Activated CD4-positive, alpha-beta T cell treated with anti-CD3 and anti-CD28 coated beads, Interleukin-2, amount 50 U/mL, for 16 hours (primary cell): ENCODE results near the gene ECT2.
"Not testable (repeated sequence)": the region's sequence is repeated elsewhere in the genome, so short reads cannot be mapped to it uniquely, and the experiment has no call there.

Experiments
- DNase-seq: peaks from one replicate; pipeline ENCODE4 v3.0.0-alpha.2; 2020

The ECT2 gene

GRCh38 chr3:172813462-172813861, 62.9 kb downstream of the ECT2 start:
- DNase-seq = no peak

GRCh38 chr3:172814738-172815137, 64.2 kb downstream of the ECT2 start:
- DNase-seq = no peak

GRCh38 chr3:172815857-172816256, 65.3 kb downstream of the ECT2 start:
- no peak for DNase-seq

DNA sequence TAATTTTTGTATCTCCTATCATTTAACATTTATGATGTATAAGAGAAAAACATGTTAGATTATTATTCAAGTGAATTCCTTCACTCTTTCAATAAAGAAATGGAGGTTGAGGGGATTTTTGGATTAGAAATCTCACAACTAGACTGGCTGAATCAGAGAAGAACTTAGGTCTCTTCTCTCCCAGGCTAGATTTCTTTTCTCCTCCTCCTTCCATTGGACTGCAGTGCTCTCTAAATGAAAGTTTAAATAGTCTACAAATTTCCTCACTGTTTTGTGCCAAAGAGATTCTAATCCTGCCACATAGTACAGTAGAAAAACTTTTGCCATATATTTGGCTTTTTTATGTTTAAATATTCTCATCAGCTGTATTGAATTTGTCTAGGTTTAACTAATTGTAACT, 65.8 kb downstream of the ECT2 start:
- DNase-seq = no peak

DNA sequence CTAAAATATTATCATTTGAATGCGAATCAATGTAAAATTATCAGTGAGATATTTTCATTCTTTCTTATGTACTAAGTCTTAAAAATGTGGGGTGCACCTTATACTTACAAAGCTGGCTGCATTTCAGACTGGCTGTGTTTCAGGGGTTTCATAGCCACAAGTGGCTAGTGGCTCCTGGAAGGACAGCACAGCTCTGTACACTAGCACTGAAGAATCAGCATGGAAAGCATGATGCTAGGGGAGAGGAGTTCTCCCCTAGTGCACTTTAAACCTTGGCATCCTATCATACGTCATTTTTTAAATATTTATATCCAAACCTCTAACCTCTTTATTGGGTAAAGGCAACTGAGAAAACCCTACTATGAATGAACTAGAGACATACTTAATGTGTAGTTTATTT, 66.4 kb downstream of the ECT2 start:
- DNase-seq = no peak

DNA sequence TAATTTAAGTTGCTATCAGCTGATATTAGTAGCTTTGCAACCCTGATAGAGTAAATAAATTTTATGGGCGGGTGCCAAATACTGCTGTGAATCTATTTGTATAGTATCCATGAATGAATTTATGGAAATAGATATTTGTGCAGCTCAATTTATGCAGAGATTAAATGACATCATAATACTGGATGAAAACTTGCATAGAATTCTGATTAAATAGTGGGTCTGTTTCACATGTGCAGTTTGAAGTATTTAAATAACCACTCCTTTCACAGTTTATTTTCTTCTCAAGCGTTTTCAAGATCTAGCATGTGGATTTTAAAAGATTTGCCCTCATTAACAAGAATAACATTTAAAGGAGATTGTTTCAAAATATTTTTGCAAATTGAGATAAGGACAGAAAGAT, 70.0 kb downstream of the ECT2 start:
- DNase-seq = no peak

- no peak for DNase-seq
Observed at GRCh38 chr3:172824229-172824628, 73.7 kb downstream of the ECT2 start.

DNA sequence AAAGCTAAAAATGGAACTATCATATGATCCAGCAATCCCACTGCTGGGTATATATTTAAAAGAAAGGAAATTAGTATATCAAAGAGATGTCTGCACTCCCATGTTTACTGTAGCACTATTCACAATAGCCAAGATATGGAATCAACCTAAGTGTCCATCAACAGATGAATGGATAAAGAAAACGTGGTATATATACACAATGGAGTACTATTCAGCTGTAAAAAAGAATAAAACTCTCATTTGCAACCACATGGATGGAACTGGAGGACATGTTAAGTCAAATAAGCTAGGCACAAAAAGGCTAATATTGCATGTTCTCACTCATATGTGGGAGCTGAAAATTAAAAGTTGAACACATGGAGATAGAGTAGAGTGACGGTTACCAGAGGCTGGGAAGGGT, 76.7 kb downstream of the ECT2 start:
- DNase-seq = not testable (repeated sequence)

GRCh38 chr3:172832983-172833382, 82.5 kb downstream of the ECT2 start:
- no peak for DNase-seq

DNA sequence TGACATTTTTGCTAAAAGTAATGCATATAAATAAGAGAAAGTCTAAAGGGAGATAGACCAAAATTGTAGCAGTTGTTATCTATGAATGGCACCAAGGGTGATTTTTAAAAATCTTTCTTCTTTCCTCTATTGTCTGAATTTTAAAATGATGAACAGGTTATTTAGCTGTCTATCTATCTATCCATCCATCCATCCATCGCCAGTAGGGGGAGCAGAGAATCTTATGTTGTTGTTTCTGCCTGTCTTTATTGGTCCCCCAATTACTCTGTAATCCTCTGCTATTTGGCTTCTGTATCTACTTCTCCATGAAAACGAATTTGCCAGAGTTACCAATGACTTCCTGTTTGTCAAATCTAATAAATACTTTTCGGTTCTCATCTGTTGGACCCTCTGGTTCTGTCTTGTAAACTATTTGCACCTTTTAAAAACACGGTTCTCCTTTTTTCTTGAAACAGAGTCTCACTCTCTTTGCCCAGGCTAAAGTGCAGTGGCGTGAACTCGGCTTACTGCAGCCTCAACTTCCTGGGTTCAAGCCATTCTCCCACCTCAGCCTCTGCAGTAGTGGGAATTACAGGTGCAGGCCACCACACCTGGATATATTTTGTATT, 86.0 kb downstream of the ECT2 start:
- DNase-seq = peak; percentile 25

DNA sequence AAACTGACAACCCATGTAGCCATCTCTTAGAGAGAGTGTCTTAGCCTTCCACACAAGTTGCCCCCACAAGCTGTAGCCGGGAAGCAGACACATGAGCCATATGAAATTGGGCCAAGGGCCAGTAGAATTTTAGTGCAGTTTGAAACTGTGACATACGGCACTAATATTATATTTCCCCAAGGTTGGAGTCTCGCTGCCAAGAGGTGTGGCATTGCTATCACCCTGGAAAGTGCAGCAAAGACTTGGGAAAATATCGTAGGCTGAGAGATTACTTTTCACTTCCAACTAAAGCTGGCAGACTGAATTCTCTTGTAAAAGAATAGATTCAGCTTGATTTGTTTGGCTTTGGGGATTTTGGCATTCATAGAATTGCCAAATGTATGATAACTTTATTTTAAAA, 89.2 kb downstream of the ECT2 start:
- DNase-seq = no peak

DNA sequence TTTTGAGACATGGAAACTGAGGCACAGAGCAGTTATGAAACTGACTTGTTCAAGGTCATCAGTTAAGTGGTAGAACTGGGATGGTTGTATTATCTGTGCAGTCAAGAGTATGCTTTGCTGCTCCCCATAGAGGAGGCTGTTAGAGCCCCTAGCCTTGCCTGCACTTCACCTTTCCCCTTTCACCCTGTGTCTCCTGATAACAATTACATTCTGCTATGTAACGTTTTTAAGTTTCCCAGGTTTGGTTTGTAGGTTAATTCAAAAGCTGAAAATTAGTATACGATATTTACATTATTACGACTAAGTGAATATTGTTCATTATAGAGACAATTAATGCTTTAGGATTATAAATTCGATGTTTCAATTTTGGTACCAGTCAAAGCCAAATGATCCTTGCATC, 89.9 kb downstream of the ECT2 start:
- no peak for DNase-seq

GRCh38 chr3:172840913-172841312, 90.4 kb downstream of the ECT2 start:
- DNase-seq = no peak

- no peak for DNase-seq
Observed at GRCh38 chr3:172844428-172844827, 93.9 kb downstream of the ECT2 start.

GRCh38 chr3:172846103-172846561, 95.6 kb downstream of the ECT2 start:
- DNase-seq = peak; percentile 7

- DNase-seq = no peak
Observed at GRCh38 chr3:172846706-172847105, 96.2 kb downstream of the ECT2 start.

- no peak for DNase-seq
Observed at GRCh38 chr3:172847292-172847691, 96.8 kb downstream of the ECT2 start.

GRCh38 chr3:172848910-172849309, 98.4 kb downstream of the ECT2 start:
- DNase-seq = no peak

DNA sequence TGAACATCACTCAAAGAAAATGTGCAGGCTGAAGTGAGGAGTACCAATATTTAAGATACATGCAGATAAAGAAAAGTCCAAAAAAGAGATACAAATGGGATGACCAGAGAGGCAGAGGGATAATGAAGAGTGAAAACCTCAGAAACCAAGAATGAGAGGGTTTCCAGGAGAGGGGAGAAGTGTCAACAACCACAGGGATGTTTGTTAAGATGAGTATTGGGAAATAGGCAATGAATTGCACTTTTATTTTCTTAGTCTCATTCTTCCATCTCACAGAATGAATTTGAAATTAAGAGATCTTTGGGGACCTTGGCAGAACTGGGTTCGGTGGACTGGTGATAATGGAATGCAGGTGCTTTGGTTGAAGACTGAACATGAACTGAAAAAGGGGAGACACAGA, 102.5 kb downstream of the ECT2 start:
- DNase-seq = no peak

DNA sequence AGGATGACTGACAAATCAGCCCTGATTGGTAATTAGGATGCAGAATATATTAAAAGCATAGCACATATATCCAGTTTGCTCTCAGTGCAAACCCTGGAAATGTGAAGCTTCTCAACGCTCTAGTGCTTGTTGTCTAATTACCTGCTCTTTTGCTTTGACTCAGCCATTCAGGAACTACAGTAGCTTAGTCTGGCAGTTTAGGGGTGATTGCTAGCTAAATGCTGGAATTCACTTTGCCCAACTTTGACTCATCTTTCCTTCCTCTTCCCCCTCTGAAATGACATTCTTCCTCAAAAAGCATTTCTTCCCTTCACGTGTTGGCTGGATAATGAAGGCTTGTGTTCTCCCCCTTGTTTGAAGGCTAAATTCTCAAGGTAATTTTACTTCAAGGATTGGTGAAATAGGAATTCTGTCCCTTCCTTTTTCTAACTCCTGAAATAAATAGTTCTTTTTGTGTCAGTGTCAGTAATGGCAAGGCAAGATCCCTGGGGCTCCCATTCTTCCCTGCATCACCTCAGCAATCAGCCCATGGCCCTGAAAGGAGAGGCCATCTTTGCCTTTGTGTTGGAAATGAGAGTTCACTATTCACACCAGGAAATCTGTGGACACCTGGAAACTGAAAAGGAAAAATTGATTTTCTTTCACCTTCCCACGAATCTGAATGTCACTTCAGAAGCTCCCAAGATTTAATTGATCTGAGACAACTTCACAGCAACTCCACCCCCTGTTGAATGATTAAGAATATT, 103.6 kb downstream of the ECT2 start:
- DNase-seq = no peak

DNA sequence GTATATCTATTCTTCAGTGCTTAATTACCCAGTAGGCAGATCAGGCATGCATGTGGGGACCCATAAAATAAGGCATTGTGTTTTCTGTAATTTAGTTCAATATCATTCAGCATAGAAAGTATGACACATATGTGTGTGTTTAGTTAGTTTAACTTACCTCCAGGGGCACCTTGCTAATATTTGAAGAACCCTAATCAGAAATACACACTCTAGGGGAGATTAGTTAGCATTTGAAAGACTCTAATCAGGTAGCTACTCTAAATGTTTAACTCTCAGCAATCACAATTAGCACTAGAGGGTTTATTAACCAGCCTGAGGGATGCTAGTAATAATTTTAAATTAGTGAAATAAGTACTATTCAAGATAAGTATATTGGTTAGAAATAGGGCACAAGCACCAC, 104.5 kb downstream of the ECT2 start:
- DNase-seq = no peak

DNA sequence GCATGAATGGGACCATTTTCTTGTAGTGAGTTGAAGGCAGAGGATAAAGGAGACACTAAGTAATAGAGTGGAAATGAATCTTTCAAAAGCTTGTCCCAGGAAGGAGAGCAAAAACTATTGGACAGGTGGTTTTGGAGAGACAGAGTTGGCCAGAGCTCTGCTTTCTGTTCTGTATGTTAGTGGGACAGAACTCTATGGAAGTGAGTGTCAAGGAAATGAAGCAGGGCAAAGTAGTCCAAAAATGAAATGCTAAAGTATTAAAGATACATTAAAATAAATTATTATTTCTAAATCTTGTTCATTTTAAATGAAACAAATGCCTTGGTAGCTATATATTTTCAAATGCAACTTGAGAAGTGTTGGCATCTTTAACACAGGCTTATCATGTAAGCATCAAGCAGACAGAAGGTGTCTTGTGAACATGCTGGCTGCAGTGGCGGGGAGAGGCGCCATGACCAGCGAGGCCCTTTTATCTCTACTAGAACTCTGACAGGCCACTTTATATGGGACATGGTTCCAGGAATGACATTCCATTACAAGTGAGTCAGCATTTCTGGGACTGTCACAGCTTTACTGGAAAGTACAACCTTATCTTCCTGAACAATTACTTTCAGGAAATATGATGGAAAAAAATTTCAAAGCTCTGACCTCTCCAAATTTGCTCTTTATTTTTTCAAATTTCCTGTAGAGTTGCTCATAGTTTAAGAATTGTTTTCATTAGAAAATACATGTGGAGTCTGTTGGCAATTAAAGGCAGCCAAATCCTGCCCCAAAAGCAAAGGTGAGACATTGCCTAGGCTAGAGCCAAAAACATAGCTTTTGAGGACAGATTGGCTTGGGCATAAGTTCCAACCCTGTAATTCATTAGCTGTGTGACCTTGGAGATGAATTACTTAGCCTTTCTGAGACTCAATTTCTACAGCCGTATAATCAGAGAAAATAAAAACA, 106.5 kb downstream of the ECT2 start:
- no peak for DNase-seq

DNA sequence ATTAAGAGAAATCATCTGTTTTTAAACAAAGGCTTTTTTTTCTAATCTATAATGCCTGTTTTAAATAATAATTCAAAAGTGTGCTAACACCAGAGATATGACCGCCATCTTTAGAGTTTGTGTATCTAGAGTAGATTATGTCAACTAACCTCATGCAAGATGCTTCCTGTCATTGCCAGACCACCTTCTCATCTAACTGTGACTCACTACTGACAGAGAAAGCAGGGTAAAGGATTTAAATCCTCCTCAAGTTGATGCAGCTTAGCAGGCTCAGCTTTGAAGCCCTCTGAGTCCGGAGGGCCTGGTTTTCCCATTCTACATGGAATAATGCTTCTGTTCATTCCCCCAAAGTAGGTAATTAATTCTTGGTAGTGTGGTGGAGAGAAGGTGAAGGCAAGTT, 108.5 kb downstream of the ECT2 start:
- no peak for DNase-seq
